IMR-90 (cell line): ENCODE results near the gene FLOT2.

ENCODE experiments used
- ELK1 ChIP-seq: fragments of 150-350 bp; IDR thresholded peaks from 2 replicates; pipeline ENCODE4 v1.6.1; 2016; ENCODE audit warnings: low read depth, mild to moderate bottlenecking, low read length, moderate library complexity, borderline replicate concordance
- MAFK ChIP-seq: IDR thresholded peaks from 2 replicates; pipeline ENCODE4 v1.6.1; 2012; ENCODE audit warnings: low read depth, low read length, improper control_type of control experiment
- MAZ ChIP-seq: IDR thresholded peaks from 2 replicates; pipeline ENCODE4 v1.6.1; 2012; ENCODE audit warnings: low read depth, mild to moderate bottlenecking, low read length, improper control_type of control experiment, moderate library complexity, borderline replicate concordance
- MXI1 ChIP-seq: IDR thresholded peaks from 2 replicates; pipeline ENCODE4 v1.6.1; 2012; ENCODE audit warnings: low read depth, mild to moderate bottlenecking, low read length, moderate library complexity, borderline replicate concordance
- NFE2L2 ChIP-seq: fragments of 150-350 bp; IDR thresholded peaks from 2 replicates; pipeline ENCODE4 v1.6.1; 2016; ENCODE audit warnings: low read depth, mild to moderate bottlenecking, low read length
- POLR2A ChIP-seq: IDR thresholded peaks from 2 replicates; pipeline ENCODE4 v1.6.1; 2012; ENCODE audit warnings: mild to moderate bottlenecking, low read depth, low read length
- RAD21 ChIP-seq: IDR thresholded peaks from 2 replicates; pipeline ENCODE4 v1.6.1; 2012; ENCODE audit warnings: low read length, improper control_type of control experiment
- RCOR1 ChIP-seq: IDR thresholded peaks from 2 replicates; pipeline ENCODE4 v1.6.1; 2012; ENCODE audit warnings: mild to moderate bottlenecking, low read length, improper control_type of control experiment; ENCODE audit not compliant: insufficient replicate concordance
- RFX5 ChIP-seq: IDR thresholded peaks from 2 replicates; pipeline ENCODE4 v1.8.0; 2012; ENCODE audit warnings: low read depth, mild to moderate bottlenecking, low read length, moderate library complexity
- SMC3 ChIP-seq: fragments of 150-350 bp; IDR thresholded peaks from 2 replicates; pipeline ENCODE4 v1.6.1; 2016; ENCODE audit warnings: low read depth, mild to moderate bottlenecking, antibody characterized with exemption, low read length, moderate library complexity
- TF ChIP-seq, protein P1 (sequence below): conservative IDR thresholded peaks from 2 replicates; pipeline ENCODE4 v1.5.1; 2012; ENCODE audit warnings: mild to moderate bottlenecking, low read depth, low read length, improper control_type of control experiment
- TF ChIP-seq, protein P2 (sequence below): fragments of 150-350 bp; IDR thresholded peaks from 2 replicates; pipeline ENCODE4 v1.6.1; 2017; ENCODE audit warnings: mild to moderate bottlenecking, antibody characterized with exemption, low read length, low read depth

DNA sequence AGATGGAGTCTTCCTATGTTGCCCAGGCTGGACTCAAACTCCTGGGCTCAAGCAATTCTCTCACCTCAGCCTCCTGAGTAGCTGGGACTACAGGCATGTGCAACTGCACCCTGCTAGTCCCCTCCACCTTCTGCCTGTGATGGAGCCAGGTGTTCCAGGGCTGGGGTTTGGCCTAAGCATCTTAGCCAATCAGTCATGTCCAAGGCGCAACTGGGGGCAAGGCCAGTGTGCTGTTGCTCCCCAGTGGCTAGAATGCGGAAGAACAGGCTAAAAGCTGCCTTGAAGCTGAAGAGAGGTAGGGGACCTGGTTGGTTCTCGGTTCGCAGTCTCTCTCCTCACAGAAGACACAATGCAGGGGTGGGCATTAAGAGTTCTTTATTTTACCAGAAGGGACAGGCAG, 18.6 kb downstream of the FLOT2 start:
- TF ChIP-seq ELK1 (no peak), NFE2L2 (no peak), RAD21 (peak; percentile 57), RFX5 (no peak), POLR2A (no peak), MXI1 (no peak), MAFK (no peak), RCOR1 (no peak), MAZ (no peak), SMC3 (peak; percentile 32; the same call in 1 of the 2 replicates)
- TF ChIP-seq, protein P1, sequence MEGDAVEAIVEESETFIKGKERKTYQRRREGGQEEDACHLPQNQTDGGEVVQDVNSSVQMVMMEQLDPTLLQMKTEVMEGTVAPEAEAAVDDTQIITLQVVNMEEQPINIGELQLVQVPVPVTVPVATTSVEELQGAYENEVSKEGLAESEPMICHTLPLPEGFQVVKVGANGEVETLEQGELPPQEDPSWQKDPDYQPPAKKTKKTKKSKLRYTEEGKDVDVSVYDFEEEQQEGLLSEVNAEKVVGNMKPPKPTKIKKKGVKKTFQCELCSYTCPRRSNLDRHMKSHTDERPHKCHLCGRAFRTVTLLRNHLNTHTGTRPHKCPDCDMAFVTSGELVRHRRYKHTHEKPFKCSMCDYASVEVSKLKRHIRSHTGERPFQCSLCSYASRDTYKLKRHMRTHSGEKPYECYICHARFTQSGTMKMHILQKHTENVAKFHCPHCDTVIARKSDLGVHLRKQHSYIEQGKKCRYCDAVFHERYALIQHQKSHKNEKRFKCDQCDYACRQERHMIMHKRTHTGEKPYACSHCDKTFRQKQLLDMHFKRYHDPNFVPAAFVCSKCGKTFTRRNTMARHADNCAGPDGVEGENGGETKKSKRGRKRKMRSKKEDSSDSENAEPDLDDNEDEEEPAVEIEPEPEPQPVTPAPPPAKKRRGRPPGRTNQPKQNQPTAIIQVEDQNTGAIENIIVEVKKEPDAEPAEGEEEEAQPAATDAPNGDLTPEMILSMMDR, result peak; percentile 50
- TF ChIP-seq, protein P2, sequence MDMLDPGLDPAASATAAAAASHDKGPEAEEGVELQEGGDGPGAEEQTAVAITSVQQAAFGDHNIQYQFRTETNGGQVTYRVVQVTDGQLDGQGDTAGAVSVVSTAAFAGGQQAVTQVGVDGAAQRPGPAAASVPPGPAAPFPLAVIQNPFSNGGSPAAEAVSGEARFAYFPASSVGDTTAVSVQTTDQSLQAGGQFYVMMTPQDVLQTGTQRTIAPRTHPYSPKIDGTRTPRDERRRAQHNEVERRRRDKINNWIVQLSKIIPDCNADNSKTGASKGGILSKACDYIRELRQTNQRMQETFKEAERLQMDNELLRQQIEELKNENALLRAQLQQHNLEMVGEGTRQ, result no peak
